ENCODE results near the gene MOGAT3. TPM values are rescaled to one million over a fixed set of nuclear protein-coding genes. Genes with fewer than 3 reads are reported as not detected.
"Not testable (repeated sequence)": the region's sequence is repeated elsewhere in the genome, so short reads cannot be mapped to it uniquely, and the experiment has no call there.

Gene MOGAT3
- total RNA-seq, 1 donor from 2014 or later: not detected

- no peaks in the 10 kb centered on the region for H3K36me3 Mint-ChIP-seq (ENCODE audit: low read depth)
- DNase-seq (ENCODE audit: low read depth, low spot score): no peak
- H3K27ac Mint-ChIP-seq (ENCODE audit: unreplicated experiment): no peak overlapping the region
- H3K4me1 Mint-ChIP-seq: no peaks in the 10 kb centered on the region
- TF ChIP-seq CTCF (conservative IDR thresholded peaks at IDR 0.05): no peak
- peaks cover 23% of the 10 kb centered on the region for H3K27me3 Mint-ChIP-seq (ENCODE audit: low read depth)
- H3K4me3 Mint-ChIP-seq: no peak overlapping the region
- no peaks in the 10 kb centered on the region for H3K9me3 Mint-ChIP-seq
Measured at GRCh38 chr7:101207459-101207858, 6.6 kb upstream of the MOGAT3 start.

GRCh38 chr7:101206665-101207042 lies 5.8 kb upstream of the MOGAT3 start:
- no peaks in the 10 kb centered on the region for H3K9me3 Mint-ChIP-seq

GRCh38 chr7:101205901-101206664 lies 5.2 kb upstream of the MOGAT3 start:
- no peak for DNase-seq (ENCODE audit: low read depth, low spot score)
- Mint-ChIP-seq H3K27ac (ENCODE audit: unreplicated experiment) (peak overlapping the region; percentile 35), H3K27me3 (ENCODE audit: low read depth) (peaks cover 35% of the 10 kb centered on the region), H3K4me1 (no peaks in the 10 kb centered on the region), H3K36me3 (ENCODE audit: low read depth) (no peaks in the 10 kb centered on the region), H3K4me3 (no peak overlapping the region), H3K9me3 (no peaks in the 10 kb centered on the region)
- TF ChIP-seq CTCF (conservative IDR thresholded peaks at IDR 0.05): no peak

More at GRCh38 chr7:101206665-101207042, 5.8 kb upstream of the MOGAT3 start:
- Mint-ChIP-seq H3K27ac (ENCODE audit: unreplicated experiment) (peak overlapping the region; percentile 67), H3K36me3 (ENCODE audit: low read depth) (no peaks in the 10 kb centered on the region), H3K27me3 (ENCODE audit: low read depth) (peaks cover 29% of the 10 kb centered on the region), H3K4me1 (no peaks in the 10 kb centered on the region), H3K4me3 (no peak overlapping the region)
- TF ChIP-seq CTCF (conservative IDR thresholded peaks at IDR 0.05): no peak
- DNase-seq (ENCODE audit: low read depth, low spot score): no peak

- H3K36me3 Mint-ChIP-seq (ENCODE audit: low read depth); H3K27ac Mint-ChIP-seq (ENCODE audit: unreplicated experiment); H3K4me1 Mint-ChIP-seq; H3K4me3 Mint-ChIP-seq; H3K9me3 Mint-ChIP-seq; DNase-seq (ENCODE audit: low read depth, low spot score): not testable (repeated sequence)
- H3K27me3 Mint-ChIP-seq (ENCODE audit: low read depth): peaks cover 49% of the 10 kb centered on the region
Measured at GRCh38 chr7:101203740-101204738, 3.2 kb upstream of the MOGAT3 start.

- Mint-ChIP-seq H3K27ac (ENCODE audit: unreplicated experiment) (no peak overlapping the region), H3K4me1 (peaks cover 8% of the 10 kb centered on the region), H3K4me3 (no peak overlapping the region), H3K27me3 (ENCODE audit: low read depth) (peaks cover 49% of the 10 kb centered on the region), H3K9me3 (no peaks in the 10 kb centered on the region), H3K36me3 (ENCODE audit: low read depth) (no peaks in the 10 kb centered on the region)
- no peak for DNase-seq (ENCODE audit: low read depth, low spot score)
- no peak for TF ChIP-seq CTCF (conservative IDR thresholded peaks at IDR 0.05)
Measured at GRCh38 chr7:101202603-101202918, 1.7 kb upstream of the MOGAT3 start.

All from neural crest cell (in vitro differentiated cells).